GM18505 (cell line): Measurements from ENCODE around the gene PRPF38B.

Experiments
- ATAC-seq: cut with Tn5 transposase; IDR thresholded peaks from one replicate; pipeline ENCODE4 v1.9.1; 2021; ENCODE audit not compliant: unreplicated experiment
- POLR2A ChIP-seq: IDR thresholded peaks from 4 replicates; pipeline ENCODE4 v1.6.1; 2011; ENCODE audit warnings: borderline replicate concordance; ENCODE audit not compliant: insufficient read depth, insufficient read length; ENCODE audit errors: extremely low read depth

PRPF38B gene

GRCh38 chr1:108745980-108746381 is 53.9 kb downstream of the PRPF38B start:
- TF ChIP-seq POLR2A: no peak
- no peak for ATAC-seq

GRCh38 chr1:108746382-108747170 is 54.5 kb downstream of the PRPF38B start, which contains the start of gene STXBP3:
TSS of gene STXBP3 (plus strand) at chr1:108746674. CDS start at chr1:108746738, 64 bp downstream.
- ATAC-seq: peak; percentile 88
- peak; percentile 96 for TF ChIP-seq POLR2A

- peak; percentile 20 for ATAC-seq
Observed at GRCh38 chr1:108747171-108747850, 55.2 kb downstream of the PRPF38B start.

GRCh38 chr1:108747898-108748297 is 55.8 kb downstream of the PRPF38B start:
- TF ChIP-seq POLR2A: no peak
- no peak for ATAC-seq

More at GRCh38 chr1:108747171-108747850, 55.2 kb downstream of the PRPF38B start:
- TF ChIP-seq POLR2A: no peak

- no peak for ATAC-seq
- no peak for TF ChIP-seq POLR2A
Observed at GRCh38 chr1:108749081-108749480, 57.0 kb downstream of the PRPF38B start.

- no peak for TF ChIP-seq POLR2A
- no peak for ATAC-seq
Observed at GRCh38 chr1:108750476-108751181, 58.5 kb downstream of the PRPF38B start.
